ENCODE data around the gene KLHL3. TPM values are rescaled to one million over a fixed set of nuclear protein-coding genes. Genes with fewer than 3 reads are reported as not detected.

The KLHL3 gene
- total RNA-seq, 1 donor: 9.3 TPM

DNA sequence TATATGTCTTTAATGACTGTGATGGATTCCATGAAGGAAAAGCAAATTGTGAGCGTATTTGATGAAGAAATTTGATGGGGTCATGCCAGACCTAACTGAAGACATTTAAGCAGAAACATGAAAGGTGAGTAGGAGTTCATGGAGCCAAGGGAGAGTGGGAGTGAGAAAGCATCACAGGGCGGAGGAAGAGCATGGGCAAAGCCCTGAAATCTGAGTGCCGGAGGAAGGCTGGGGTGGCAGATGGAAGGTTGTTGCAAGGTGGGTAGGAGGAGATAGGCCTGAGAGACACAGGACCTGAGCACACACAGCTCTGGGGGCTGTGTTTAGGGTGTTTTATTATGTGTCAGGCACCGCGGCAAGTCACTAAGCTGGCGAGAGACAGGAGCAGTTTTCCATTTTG, 136.4 kb downstream of the KLHL3 start:
- peaks cover 10% of the 10 kb centered on the region for H3K27me3 ChIP-seq (ENCODE audit: insufficient read depth, low read length)
- H3K4me1 ChIP-seq (ENCODE audit: insufficient read depth, low read length): no peaks in the 10 kb centered on the region
- no peak overlapping the region for H3K4me3 ChIP-seq (ENCODE audit: low read length)
- H3K9me3 ChIP-seq (ENCODE audit: low read depth, low read length): no peaks in the 10 kb centered on the region

DNA sequence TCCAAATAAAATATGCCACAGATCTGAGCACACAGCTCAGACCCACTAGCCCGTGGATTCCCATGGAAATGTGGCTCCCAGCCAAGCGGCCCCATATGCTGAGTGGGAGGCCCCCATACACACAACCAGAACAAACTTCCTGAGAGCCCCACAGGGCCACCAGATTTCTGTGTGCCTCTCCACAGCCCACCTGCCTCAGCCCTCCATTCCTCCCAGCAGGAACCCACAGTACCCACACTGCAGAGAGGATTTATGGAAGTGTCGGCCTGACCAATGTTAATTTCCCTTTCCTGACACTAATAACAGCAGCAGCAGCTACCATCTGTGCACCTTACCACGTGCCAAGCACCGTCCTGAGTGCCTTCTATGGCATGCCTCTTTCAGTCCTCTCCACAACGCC, 137.5 kb downstream of the KLHL3 start:
- no peaks in the 10 kb centered on the region for H3K4me1 ChIP-seq (ENCODE audit: insufficient read depth, low read length)
- H3K4me3 ChIP-seq (ENCODE audit: low read length): no peak overlapping the region
- peaks cover 14% of the 10 kb centered on the region for H3K27me3 ChIP-seq (ENCODE audit: insufficient read depth, low read length)
- no peaks in the 10 kb centered on the region for H3K9me3 ChIP-seq (ENCODE audit: low read depth, low read length)

DNA sequence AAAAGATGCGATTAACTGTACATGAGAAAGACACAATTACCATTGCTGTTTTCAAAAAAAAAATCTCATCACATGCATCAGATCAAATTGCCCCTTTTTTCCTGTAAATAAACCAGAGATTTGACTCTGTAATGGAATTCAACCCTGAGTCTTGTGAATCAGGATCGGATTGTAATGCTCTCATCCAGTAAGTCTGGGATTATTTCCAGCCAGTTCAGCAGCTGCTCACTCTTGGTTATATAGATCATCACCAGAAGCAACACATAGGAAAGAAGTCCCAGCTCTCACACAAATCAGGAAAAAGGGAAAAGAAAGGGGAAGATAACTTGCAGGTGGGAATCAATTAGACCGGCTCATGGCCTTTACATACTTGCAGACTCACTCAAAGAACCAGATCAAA, 138.9 kb downstream of the KLHL3 start:
- Histone ChIP-seq H3K9me3 (ENCODE audit: low read depth, low read length) (no peaks in the 10 kb centered on the region), H3K4me3 (ENCODE audit: low read length) (no peak overlapping the region), H3K4me1 (ENCODE audit: insufficient read depth, low read length) (no peaks in the 10 kb centered on the region), H3K27me3 (ENCODE audit: insufficient read depth, low read length) (peaks cover 26% of the 10 kb centered on the region)

DNA sequence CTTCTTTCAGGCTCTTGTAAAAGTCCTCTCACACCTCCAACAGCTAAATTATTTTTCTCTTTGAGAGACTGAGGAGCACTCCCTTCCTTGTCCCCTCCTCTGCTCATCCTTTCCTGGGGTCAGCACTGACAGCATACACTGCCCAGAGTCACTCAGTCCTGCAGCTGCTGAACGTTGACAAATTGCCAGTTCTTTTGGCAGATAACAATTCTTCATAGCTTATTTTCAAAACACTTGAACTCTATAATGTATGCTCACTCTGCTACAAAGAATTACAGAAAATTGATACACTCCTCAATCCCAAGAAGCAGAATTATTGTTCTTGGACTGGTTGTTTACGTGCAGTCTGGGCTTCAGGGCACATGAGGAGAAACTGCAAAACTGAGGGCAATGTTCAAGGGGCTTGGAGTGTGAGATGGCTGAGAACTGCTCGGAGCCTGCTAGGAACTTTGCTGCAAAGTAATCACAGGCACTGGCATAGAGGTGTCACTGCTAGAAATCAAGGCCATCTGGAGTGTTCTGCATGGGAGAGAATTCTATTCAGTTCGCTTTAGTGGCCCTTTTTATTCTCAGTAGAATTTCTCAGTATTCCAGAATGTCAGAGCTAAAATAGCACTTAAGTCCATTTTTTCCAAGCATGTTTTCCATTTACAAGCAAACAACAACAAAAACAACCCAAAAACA, 140.4 kb downstream of the KLHL3 start:
- peaks cover 26% of the 10 kb centered on the region for H3K27me3 ChIP-seq (ENCODE audit: insufficient read depth, low read length)

DNA sequence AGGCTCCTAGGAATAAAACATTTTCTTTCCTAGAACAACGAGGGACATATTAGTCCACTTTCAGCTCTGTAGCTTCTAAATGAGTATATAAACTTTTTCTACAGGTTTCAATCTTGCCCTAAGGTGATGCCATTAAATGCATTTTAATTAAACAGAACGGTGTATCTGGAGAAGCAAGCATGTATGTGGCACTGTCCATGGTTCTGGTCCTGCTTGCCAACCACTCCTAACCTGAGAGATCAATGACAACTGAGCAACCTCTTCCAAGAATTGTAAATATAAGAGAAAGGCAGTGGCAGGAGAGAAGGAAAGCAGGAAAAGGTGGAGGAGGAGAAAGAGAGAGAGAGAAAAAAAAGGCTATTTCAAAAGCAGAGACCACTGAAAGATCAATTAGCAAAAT, 141.2 kb downstream of the KLHL3 start:
- Histone ChIP-seq H3K4me3 (ENCODE audit: low read length) (no peak overlapping the region), H3K9me3 (ENCODE audit: low read depth, low read length) (no peaks in the 10 kb centered on the region), H3K27me3 (ENCODE audit: insufficient read depth, low read length) (peaks cover 31% of the 10 kb centered on the region), H3K4me1 (ENCODE audit: insufficient read depth, low read length) (no peaks in the 10 kb centered on the region)

More for the DNA sequence above, 140.4 kb downstream of the KLHL3 start:
- H3K9me3 ChIP-seq (ENCODE audit: low read depth, low read length): no peaks in the 10 kb centered on the region
- no peaks in the 10 kb centered on the region for H3K4me1 ChIP-seq (ENCODE audit: insufficient read depth, low read length)
- H3K4me3 ChIP-seq (ENCODE audit: low read length): no peak overlapping the region

DNA sequence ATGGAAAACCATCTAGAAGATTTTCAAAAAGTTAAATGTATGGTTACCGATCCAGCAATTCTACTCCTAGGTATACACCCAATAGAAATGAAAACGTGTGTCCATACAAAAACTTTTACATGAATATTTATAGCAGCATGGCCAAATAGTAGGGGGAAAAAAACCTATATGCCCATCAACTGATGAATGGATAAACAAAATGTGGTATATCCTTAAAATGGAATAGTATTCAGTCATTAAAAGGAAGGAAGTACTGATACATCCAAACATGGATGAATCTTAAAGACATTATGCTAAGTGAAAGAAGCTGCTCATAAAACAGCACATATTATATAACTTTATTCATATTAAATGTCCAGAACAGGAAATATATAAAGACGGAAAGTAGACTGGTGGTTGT, 143.6 kb downstream of the KLHL3 start:
- H3K4me3 ChIP-seq (ENCODE audit: low read length): no peak overlapping the region
- peaks cover 27% of the 10 kb centered on the region for H3K27me3 ChIP-seq (ENCODE audit: insufficient read depth, low read length)

DNA sequence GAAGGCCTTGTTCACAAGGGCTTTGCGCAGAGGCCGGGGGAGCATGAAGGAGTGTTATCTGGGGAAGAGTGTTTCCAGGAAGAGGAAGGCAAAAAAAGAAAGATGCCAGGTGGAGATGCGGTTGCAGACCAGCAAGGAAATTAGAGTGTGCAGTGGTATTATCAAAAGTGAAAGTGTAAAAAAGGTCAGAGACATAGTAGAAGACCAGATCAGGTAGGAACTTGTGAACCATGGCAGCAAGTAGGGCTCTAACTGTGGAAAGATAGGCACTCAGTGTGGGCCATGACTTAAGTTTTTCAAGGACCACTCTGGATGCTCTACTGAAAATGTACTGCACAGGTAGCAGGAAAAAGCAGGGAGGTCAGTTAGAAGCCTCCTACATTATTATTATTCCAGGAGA, 146.7 kb downstream of the KLHL3 start:
- H3K27me3 ChIP-seq (ENCODE audit: insufficient read depth, low read length): peaks cover 21% of the 10 kb centered on the region
- H3K9me3 ChIP-seq (ENCODE audit: low read depth, low read length): no peaks in the 10 kb centered on the region
- no peaks in the 10 kb centered on the region for H3K4me1 ChIP-seq (ENCODE audit: insufficient read depth, low read length)
- no peak overlapping the region for H3K4me3 ChIP-seq (ENCODE audit: low read length)

More for the DNA sequence above, 143.6 kb downstream of the KLHL3 start:
- no peaks in the 10 kb centered on the region for H3K4me1 ChIP-seq (ENCODE audit: insufficient read depth, low read length)
- H3K9me3 ChIP-seq (ENCODE audit: low read depth, low read length): no peaks in the 10 kb centered on the region

DNA sequence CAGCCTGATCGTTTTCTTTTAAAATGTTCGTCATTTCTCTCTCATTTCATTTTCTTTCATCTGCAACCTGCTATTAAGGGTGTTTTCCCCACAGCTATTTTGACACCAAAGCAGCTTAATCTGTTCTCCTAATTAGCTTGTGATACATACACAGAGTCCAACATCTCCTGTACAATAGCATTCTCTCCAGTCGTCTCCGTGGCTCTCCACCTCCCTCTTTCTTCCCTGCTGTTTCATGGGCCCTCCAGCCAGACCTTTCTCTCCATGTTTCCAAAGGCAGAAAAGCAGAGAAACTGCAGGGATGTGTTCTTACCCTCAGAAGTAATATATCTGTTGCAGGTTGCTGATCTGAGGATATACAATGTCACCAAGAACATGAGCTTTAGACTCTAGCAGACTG, 148.0 kb downstream of the KLHL3 start:
- Histone ChIP-seq H3K27me3 (ENCODE audit: insufficient read depth, low read length) (peaks cover 15% of the 10 kb centered on the region), H3K9me3 (ENCODE audit: low read depth, low read length) (no peaks in the 10 kb centered on the region), H3K4me1 (ENCODE audit: insufficient read depth, low read length) (peaks cover 4% of the 10 kb centered on the region), H3K4me3 (ENCODE audit: low read length) (no peak overlapping the region)

DNA sequence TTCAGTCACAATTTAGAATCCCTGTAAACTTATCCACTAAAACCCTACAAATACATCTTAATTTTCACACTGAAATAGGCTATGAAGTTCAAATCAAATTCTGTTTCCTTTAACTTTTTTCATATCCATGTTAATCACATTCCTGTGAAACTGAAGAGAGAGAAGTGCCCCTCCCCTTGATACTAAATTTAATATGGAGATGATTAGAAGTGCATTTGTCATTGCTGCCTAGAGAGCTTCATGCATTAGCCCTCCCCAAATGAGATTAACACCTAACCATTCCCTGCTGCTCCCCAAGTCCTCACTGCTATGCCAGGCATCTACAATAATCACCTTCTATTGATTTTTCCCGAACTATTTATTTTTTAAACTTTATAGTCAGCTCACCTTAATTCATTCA, 151.6 kb downstream of the KLHL3 start:
- Histone ChIP-seq H3K4me1 (ENCODE audit: insufficient read depth, low read length) (peaks cover 32% of the 10 kb centered on the region), H3K9me3 (ENCODE audit: low read depth, low read length) (no peaks in the 10 kb centered on the region), H3K27me3 (ENCODE audit: insufficient read depth, low read length) (peaks cover 3% of the 10 kb centered on the region), H3K4me3 (ENCODE audit: low read length) (no peak overlapping the region)

DNA sequence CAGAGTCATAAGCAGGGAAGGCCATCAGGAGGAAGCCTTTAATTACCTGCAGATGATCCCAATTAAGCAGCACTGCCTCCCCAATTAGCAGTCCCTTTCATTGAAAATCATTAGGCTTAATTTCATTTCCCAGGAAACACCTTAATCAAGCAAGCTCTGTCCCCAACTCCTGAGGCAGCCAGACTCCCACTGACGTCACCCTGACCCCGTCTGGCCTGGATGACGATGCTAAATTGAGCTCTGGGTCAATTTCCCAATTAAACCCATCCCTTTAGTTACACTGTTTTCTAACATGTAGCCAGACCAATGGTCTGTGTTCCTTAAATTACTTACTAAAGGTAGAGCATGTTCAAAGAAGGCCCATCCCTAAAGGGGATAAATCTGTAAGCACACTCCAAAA, 152.8 kb downstream of the KLHL3 start:
- Histone ChIP-seq H3K27me3 (ENCODE audit: insufficient read depth, low read length) (peaks cover 3% of the 10 kb centered on the region), H3K9me3 (ENCODE audit: low read depth, low read length) (no peaks in the 10 kb centered on the region), H3K4me3 (ENCODE audit: low read length) (no peak overlapping the region), H3K4me1 (ENCODE audit: insufficient read depth, low read length) (peaks cover 32% of the 10 kb centered on the region)

DNA sequence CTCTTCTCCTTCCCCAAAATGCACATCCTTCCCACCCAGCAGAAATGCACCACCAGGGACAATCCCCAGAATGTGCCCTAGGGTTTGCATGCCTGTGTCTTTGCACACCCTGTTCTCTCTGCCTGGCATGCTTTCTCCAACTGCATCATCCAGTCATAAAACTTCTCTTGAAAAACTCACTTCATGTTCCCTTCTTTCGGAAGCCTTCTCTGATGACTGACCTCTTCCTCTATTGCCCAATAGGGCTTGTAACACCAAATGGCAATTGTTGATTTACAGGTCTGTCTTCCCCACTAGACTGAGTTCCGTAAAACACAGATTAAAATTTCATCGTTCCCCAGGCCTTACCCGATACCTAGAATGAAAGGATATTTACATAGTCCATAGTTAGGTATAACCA, 153.7 kb downstream of the KLHL3 start:
- Histone ChIP-seq H3K4me3 (ENCODE audit: low read length) (no peak overlapping the region), H3K9me3 (ENCODE audit: low read depth, low read length) (no peaks in the 10 kb centered on the region), H3K4me1 (ENCODE audit: insufficient read depth, low read length) (peaks cover 32% of the 10 kb centered on the region)

DNA sequence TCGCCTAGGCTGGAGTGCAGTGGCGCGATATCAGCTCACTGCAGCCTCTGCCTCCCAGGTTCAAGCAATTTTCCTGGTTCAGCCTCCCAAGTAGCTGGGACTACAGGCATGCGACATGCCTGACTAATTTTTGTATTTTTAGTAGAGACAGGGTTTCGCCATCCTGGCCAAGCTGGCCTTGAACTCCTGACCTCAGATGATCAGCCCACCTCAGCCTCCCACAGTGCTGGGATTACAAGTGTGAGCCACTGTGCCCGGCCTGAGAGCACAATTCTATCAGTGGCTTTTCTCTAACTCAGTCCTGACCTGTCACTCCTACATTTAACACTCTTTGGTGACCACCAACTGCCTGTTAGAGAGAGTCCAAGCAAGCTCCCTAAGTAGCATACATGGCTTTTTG, 154.1 kb downstream of the KLHL3 start:
- Histone ChIP-seq H3K9me3 (ENCODE audit: low read depth, low read length) (no peaks in the 10 kb centered on the region), H3K4me1 (ENCODE audit: insufficient read depth, low read length) (peaks cover 32% of the 10 kb centered on the region), H3K27me3 (ENCODE audit: insufficient read depth, low read length) (peaks cover 3% of the 10 kb centered on the region), H3K4me3 (ENCODE audit: low read length) (no peak overlapping the region)

More for the DNA sequence above, 153.7 kb downstream of the KLHL3 start:
- peaks cover 3% of the 10 kb centered on the region for H3K27me3 ChIP-seq (ENCODE audit: insufficient read depth, low read length)

DNA sequence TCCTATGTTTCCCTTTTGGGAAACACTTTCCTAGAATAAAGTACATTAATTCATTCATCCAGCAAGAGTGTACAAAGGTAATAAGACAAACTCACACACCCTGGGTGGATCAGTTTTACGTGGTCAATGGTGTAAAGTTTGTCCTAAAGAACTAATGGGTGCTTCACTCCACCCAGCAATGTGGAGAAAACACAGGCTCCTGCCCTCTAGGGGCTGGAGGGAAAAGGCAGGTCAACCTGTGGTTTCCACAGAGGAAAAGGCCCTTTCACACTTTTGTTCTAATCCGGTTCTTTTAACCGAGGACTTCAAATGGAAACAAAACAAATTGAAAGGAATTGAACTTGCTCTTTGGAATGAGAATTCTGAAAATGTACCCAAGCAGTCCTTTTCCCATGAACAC, 155.9 kb downstream of the KLHL3 start:
- H3K27me3 ChIP-seq (ENCODE audit: insufficient read depth, low read length): peaks cover 1% of the 10 kb centered on the region
- H3K4me3 ChIP-seq (ENCODE audit: low read length): no peak overlapping the region
- H3K4me1 ChIP-seq (ENCODE audit: insufficient read depth, low read length): peaks cover 36% of the 10 kb centered on the region
- H3K9me3 ChIP-seq (ENCODE audit: low read depth, low read length): no peaks in the 10 kb centered on the region

DNA sequence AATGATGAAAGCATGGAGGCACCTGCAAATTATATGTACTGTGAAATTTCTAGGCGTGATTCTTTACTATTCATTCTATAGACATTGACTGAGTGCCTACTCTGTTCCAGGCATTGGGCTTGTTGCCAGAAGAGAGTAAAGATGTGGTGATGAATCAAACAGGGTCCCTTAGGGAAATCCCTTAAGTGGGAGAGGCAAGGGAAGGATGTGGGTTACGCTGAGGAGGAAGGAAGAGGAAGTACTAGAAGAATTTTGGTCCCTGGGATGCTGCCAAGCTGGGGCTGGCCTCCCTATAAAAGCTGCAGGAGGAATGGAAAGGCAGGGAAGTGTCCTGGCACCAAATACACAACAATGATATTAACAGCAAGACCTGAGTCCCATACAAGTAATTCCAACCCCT, 160.0 kb downstream of the KLHL3 start:
- Histone ChIP-seq H3K27me3 (ENCODE audit: insufficient read depth, low read length) (no peaks in the 10 kb centered on the region), H3K9me3 (ENCODE audit: low read depth, low read length) (no peaks in the 10 kb centered on the region), H3K4me1 (ENCODE audit: insufficient read depth, low read length) (peaks cover 11% of the 10 kb centered on the region), H3K4me3 (ENCODE audit: low read length) (no peak overlapping the region)

DNA sequence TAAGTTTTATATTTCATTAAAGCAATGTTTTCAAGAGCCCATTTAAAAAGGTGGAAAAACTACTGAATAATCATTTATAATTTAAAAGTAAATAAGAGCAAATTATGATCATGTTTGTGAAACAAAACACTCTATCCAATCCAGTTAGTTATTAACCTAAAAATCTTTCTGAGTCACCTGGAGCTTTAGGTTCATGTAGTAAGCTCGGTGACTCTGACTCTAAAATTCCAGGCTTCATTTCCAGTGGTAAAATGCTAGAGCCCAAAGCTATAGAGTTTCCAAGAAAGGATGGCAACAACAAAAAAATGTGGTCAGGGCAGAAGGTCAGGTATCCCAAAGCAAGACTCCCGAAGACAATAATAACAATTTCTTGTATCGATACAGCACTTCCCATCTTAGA, 160.7 kb downstream of the KLHL3 start:
- no peaks in the 10 kb centered on the region for H3K27me3 ChIP-seq (ENCODE audit: insufficient read depth, low read length)
- no peak overlapping the region for H3K4me3 ChIP-seq (ENCODE audit: low read length)
- no peaks in the 10 kb centered on the region for H3K9me3 ChIP-seq (ENCODE audit: low read depth, low read length)

DNA sequence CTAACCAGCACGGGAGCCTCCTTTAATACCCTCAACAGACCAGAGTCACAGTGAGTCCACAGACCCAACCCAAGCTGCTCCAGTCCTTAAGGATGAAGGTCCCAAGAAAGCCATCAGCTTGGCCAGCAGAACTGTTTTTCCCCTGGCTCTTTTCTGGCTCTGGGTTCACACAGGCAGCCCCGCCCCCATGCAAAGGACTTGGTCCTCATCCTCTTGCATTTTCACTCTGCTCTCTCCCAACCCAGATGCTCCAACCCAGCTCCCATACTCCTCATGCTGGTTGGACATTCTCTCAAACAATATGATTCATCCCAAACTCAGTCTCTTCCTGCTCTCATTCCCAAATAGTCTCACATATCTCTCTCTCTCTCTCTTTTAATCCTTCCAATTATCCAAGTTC, 162.5 kb downstream of the KLHL3 start:
- peaks cover 3% of the 10 kb centered on the region for H3K4me1 ChIP-seq (ENCODE audit: insufficient read depth, low read length)
- no peaks in the 10 kb centered on the region for H3K27me3 ChIP-seq (ENCODE audit: insufficient read depth, low read length)
- H3K4me3 ChIP-seq (ENCODE audit: low read length): no peak overlapping the region
- no peaks in the 10 kb centered on the region for H3K9me3 ChIP-seq (ENCODE audit: low read depth, low read length)

More for the DNA sequence above, 160.7 kb downstream of the KLHL3 start:
- peaks cover 9% of the 10 kb centered on the region for H3K4me1 ChIP-seq (ENCODE audit: insufficient read depth, low read length)
